Measurements from ENCODE around the gene SYDE1.

Gene SYDE1

DNA sequence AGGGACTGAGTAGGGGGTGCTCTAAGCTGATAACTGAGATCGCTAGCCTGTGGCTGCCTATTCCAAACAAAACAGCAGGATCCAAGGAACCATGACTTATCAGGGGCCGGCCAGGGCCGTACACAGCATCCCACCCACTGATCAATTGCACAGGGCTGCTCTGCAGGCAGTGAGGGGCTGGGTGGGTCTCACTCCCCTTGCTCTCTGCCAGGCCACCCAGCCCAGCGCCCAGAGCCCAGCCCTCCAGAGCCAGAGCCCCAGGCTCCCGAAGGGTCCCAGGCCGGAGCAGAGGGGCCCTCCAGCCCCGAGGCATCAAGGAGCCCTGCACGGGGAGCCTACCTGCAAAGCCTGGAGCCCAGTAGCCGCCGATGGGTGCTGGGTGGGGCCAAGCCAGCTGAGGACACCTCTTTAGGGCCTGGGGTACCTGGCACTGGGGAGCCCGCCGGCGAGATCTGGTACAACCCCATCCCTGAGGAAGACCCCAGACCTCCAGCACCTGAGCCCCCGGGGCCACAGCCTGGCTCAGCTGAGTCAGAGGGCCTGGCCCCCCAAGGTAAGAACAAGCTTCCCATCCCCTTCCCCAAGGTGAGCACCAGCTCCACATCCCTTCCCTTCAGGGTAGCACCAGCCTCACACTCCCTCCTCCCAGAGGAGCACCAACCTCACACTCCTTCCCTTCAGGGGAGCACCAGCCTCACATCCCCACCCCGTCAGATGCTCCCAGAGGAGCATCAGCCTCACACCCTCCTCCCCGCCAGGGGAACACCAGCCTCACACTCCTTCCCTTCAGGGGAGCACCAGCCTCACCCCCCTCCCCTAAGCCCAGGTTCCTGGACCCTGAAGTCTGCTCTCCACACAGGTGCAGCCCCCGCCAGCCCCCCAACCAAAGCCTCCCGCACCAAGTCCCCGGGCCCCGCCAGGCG lies 1.9 kb downstream of the SYDE1 start:
- no peak for DNase-seq (ENCODE audit: low read depth, low spot score)

DNA sequence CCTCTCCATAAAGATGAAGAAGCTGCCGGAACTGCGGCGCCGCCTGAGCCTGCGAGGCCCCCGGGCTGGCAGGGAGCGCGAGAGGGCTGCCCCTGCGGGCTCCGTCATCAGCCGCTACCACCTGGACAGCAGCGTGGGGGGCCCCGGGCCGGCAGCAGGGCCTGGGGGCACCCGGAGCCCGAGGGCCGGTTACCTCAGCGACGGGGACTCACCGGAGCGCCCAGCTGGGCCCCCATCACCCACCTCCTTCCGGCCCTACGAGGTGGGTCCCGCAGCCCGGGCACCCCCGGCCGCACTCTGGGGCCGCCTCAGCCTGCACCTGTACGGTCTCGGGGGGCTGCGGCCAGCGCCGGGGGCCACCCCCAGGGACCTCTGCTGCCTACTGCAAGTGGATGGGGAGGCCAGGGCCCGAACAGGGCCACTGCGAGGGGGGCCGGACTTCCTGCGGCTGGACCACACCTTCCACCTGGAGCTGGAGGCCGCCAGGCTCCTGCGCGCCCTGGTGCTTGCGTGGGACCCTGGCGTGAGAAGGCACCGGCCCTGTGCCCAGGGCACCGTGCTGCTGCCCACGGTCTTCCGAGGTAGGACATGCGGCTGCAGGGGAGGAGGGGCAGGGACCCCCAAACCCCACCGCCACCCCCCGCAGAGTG lies 2.7 kb downstream of the SYDE1 start:
- Histone ChIP-seq H3K4me3 (ENCODE audit: insufficient read length, low read depth) (no peak overlapping the region), H3K9me3 (ENCODE audit: insufficient read depth, low read length) (no peaks in the 10 kb centered on the region), H3K36me3 (ENCODE audit: insufficient read depth, insufficient read length, low read length) (peaks cover 66% of the 10 kb centered on the region), H3K27me3 (ENCODE audit: insufficient read depth, insufficient read length) (no peaks in the 10 kb centered on the region), H3K4me1 (ENCODE audit: insufficient read depth, insufficient read length) (peaks cover 8% of the 10 kb centered on the region), H3K9ac (ENCODE audit: insufficient read length, low read depth) (no peak overlapping the region)
- no peak for DNase-seq (ENCODE audit: low read depth, low spot score)
- TF ChIP-seq SUZ12 (IDR thresholded peaks at IDR 0.05; ENCODE audit: extremely low read depth, insufficient read depth, insufficient read length): no peak
- no peak for TF ChIP-seq YY1 (IDR thresholded peaks at IDR 0.05; ENCODE audit: insufficient read depth, insufficient read length)
- TF ChIP-seq ZNF274 (IDR thresholded peaks at IDR 0.05; ENCODE audit: low read depth, low read length): no peak

More for the DNA sequence above, 1.9 kb downstream of the SYDE1 start:
- H3K4me3 ChIP-seq (ENCODE audit: insufficient read length, low read depth): no peak overlapping the region
- H3K4me1 ChIP-seq (ENCODE audit: insufficient read depth, insufficient read length): peaks cover 8% of the 10 kb centered on the region
- peak overlapping the region; percentile 86 for H3K9ac ChIP-seq (ENCODE audit: insufficient read length, low read depth)
- no peaks in the 10 kb centered on the region for H3K27me3 ChIP-seq (ENCODE audit: insufficient read depth, insufficient read length)
- peaks cover 59% of the 10 kb centered on the region for H3K36me3 ChIP-seq (ENCODE audit: insufficient read depth, insufficient read length, low read length)
- H3K9me3 ChIP-seq (ENCODE audit: insufficient read depth, low read length): peaks cover 6% of the 10 kb centered on the region; the same call in 1 of the 2 replicates
- no peak for TF ChIP-seq ZNF274 (IDR thresholded peaks at IDR 0.05; ENCODE audit: low read depth, low read length)

DNA sequence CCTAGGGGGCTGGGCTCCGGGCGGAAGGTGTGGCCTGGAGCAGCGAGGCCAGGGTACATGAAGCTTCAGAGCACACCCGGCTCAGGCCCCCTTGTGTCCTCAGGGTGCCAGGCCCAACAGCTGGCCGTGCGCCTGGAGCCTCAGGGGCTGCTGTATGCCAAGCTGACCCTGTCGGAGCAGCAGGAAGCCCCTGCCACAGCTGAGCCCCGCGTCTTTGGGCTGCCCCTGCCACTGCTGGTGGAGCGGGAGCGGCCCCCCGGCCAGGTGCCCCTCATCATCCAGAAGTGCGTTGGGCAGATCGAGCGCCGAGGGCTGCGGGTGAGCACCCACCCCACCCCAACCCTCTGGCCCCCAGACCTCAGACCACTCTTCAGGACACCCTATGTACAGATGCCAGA lies 3.2 kb downstream of the SYDE1 start:
- peaks cover 72% of the 10 kb centered on the region for H3K36me3 ChIP-seq (ENCODE audit: insufficient read depth, insufficient read length, low read length)
- H3K27me3 ChIP-seq (ENCODE audit: insufficient read depth, insufficient read length): no peaks in the 10 kb centered on the region
- H3K9me3 ChIP-seq (ENCODE audit: insufficient read depth, low read length): no peaks in the 10 kb centered on the region
- DNase-seq (ENCODE audit: low read depth, low spot score): no peak
- TF ChIP-seq YY1 (IDR thresholded peaks at IDR 0.05; ENCODE audit: insufficient read depth, insufficient read length) (no peak), ZNF274 (IDR thresholded peaks at IDR 0.05; ENCODE audit: low read depth, low read length) (no peak), SUZ12 (IDR thresholded peaks at IDR 0.05; ENCODE audit: extremely low read depth, insufficient read depth, insufficient read length) (no peak)
- peaks cover 8% of the 10 kb centered on the region for H3K4me1 ChIP-seq (ENCODE audit: insufficient read depth, insufficient read length)
- H3K9ac ChIP-seq (ENCODE audit: insufficient read length, low read depth): no peak overlapping the region
- no peak overlapping the region for H3K4me3 ChIP-seq (ENCODE audit: insufficient read length, low read depth)

DNA sequence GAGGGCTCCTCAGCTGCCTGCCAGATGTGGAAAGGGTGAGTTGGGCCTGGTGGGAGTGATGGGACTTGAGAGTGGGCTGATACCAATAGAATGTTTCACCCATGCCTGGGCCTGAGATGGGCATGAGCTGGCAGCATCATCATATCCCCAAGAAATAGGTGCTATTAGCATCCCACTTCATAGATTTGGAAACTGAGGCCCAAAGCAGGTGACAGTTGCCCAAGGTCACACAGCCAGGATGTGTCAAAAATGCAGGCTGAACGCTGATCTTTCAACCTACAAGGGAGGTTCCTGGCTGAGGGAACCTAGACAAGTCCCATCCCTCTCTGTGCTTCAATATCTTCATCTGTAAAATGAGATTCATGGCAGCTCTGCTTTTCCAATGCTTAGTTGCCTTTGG lies 4.6 kb downstream of the SYDE1 start:
- Histone ChIP-seq H3K4me3 (ENCODE audit: insufficient read length, low read depth) (no peak overlapping the region), H3K9ac (ENCODE audit: insufficient read length, low read depth) (no peak overlapping the region), H3K36me3 (ENCODE audit: insufficient read depth, insufficient read length, low read length) (peaks cover 85% of the 10 kb centered on the region), H3K4me1 (ENCODE audit: insufficient read depth, insufficient read length) (peaks cover 8% of the 10 kb centered on the region), H3K9me3 (ENCODE audit: insufficient read depth, low read length) (no peaks in the 10 kb centered on the region), H3K27me3 (ENCODE audit: insufficient read depth, insufficient read length) (no peaks in the 10 kb centered on the region)
- DNase-seq (ENCODE audit: low read depth, low spot score): no peak
- no peak for TF ChIP-seq ZNF274 (IDR thresholded peaks at IDR 0.05; ENCODE audit: low read depth, low read length)
- TF ChIP-seq YY1 (IDR thresholded peaks at IDR 0.05; ENCODE audit: insufficient read depth, insufficient read length): no peak
- TF ChIP-seq SUZ12 (IDR thresholded peaks at IDR 0.05; ENCODE audit: extremely low read depth, insufficient read depth, insufficient read length): no peak

DNA sequence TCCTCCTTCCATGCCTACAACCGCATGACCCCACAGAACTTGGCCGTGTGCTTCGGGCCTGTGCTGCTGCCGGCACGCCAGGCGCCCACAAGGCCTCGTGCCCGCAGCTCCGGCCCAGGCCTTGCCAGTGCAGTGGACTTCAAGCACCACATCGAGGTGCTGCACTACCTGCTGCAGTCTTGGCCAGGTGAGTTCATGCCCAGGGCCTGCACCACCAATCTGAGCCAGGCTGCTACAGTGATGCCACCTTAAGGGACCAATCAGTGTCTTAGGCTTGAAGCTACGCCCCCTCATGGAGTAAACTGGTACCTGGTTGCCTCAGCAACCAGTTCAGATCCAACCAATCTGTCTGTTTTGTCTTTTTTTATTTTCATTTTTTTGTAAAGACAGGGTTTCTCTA lies 5.2 kb downstream of the SYDE1 start:
- H3K27me3 ChIP-seq (ENCODE audit: insufficient read depth, insufficient read length): no peaks in the 10 kb centered on the region
- H3K4me3 ChIP-seq (ENCODE audit: insufficient read length, low read depth): no peak overlapping the region
- no peak for DNase-seq (ENCODE audit: low read depth, low spot score)
- peaks cover 8% of the 10 kb centered on the region for H3K4me1 ChIP-seq (ENCODE audit: insufficient read depth, insufficient read length)
- no peak overlapping the region for H3K9ac ChIP-seq (ENCODE audit: insufficient read length, low read depth)
- H3K9me3 ChIP-seq (ENCODE audit: insufficient read depth, low read length): no peaks in the 10 kb centered on the region
- TF ChIP-seq ZNF274 (IDR thresholded peaks at IDR 0.05; ENCODE audit: low read depth, low read length): no peak
- no peak for TF ChIP-seq SUZ12 (IDR thresholded peaks at IDR 0.05; ENCODE audit: extremely low read depth, insufficient read depth, insufficient read length)
- no peak for TF ChIP-seq YY1 (IDR thresholded peaks at IDR 0.05; ENCODE audit: insufficient read depth, insufficient read length)
- H3K36me3 ChIP-seq (ENCODE audit: insufficient read depth, insufficient read length, low read length): peaks cover 91% of the 10 kb centered on the region

DNA sequence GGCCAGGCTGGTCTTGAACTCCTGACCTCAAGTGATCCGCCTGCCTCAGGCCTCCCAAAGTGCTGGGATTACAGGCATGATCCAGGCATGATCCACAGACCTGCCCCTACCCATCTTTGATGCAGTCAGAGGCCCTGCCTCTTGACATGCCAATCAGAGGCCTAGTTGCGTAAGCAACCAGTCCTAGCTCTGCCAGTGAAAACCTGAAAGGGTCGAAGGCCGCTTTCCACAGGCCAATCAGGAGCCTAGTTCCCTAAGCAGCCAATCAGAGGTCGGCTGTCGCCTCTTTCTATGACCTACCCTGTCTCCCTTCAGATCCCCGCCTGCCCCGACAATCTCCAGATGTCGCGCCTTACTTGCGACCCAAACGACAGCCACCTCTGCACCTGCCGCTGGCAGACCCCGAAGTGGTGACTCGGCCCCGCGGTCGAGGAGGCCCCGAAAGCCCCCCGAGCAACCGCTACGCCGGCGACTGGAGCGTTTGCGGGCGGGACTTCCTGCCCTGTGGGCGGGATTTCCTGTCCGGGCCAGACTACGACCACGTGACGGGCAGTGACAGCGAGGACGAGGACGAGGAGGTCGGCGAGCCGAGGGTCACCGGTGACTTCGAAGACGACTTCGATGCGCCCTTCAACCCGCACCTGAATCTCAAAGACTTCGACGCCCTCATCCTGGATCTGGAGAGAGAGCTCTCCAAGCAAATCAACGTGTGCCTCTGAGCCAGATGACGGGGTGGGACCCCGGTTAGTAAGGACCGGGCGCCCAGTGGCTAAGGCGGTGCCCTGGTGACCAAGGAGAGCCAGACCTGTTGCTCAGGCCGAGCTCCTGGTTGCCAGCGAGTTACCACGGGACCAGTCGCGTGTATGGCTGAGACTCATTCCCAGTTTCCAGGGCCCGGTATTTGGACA lies 6.3 kb downstream of the SYDE1 start:
- Histone ChIP-seq H3K9ac (ENCODE audit: insufficient read length, low read depth) (no peak overlapping the region), H3K27me3 (ENCODE audit: insufficient read depth, insufficient read length) (no peaks in the 10 kb centered on the region), H3K9me3 (ENCODE audit: insufficient read depth, low read length) (no peaks in the 10 kb centered on the region), H3K4me3 (ENCODE audit: insufficient read length, low read depth) (no peak overlapping the region), H3K4me1 (ENCODE audit: insufficient read depth, insufficient read length) (peaks cover 5% of the 10 kb centered on the region), H3K36me3 (ENCODE audit: insufficient read depth, insufficient read length, low read length) (peaks cover 99% of the 10 kb centered on the region)
- TF ChIP-seq YY1 (IDR thresholded peaks at IDR 0.05; ENCODE audit: insufficient read depth, insufficient read length) (no peak), SUZ12 (IDR thresholded peaks at IDR 0.05; ENCODE audit: extremely low read depth, insufficient read depth, insufficient read length) (no peak), ZNF274 (IDR thresholded peaks at IDR 0.05; ENCODE audit: low read depth, low read length) (no peak)
- no peak for DNase-seq (ENCODE audit: low read depth, low spot score)

Measured in NT2/D1 (cell line).